Rectal smooth muscle tissue (tissue), 1 donor: Measurements from ENCODE around the gene GALM.
"Not testable (repeated sequence)": the region's sequence is repeated elsewhere in the genome, so short reads cannot be mapped to it uniquely, and the experiment has no call there.

ENCODE experiments used
- H3K27ac ChIP-seq: one replicate; pipeline ENCODE4 v1.7.0; 2013; ENCODE audit warnings: low read depth, low read length, inconsistent platforms
- H3K27me3 ChIP-seq: one replicate; pipeline ENCODE4 v1.7.0; 2013; ENCODE audit warnings: low read length; ENCODE audit not compliant: control insufficient read depth, insufficient read depth
- H3K36me3 ChIP-seq: one replicate; pipeline ENCODE4 v1.7.0; 2013; ENCODE audit warnings: low read length; ENCODE audit not compliant: control insufficient read depth, insufficient read depth
- H3K4me1 ChIP-seq: one replicate; pipeline ENCODE4 v1.7.0; 2013; ENCODE audit warnings: low read length; ENCODE audit not compliant: control insufficient read depth, insufficient read depth
- H3K4me3 ChIP-seq: one replicate; pipeline ENCODE4 v1.7.0; 2013; ENCODE audit warnings: low read length
- H3K9ac ChIP-seq: one replicate; pipeline ENCODE4 v1.7.0; 2013; ENCODE audit warnings: low read length

Gene GALM

DNA sequence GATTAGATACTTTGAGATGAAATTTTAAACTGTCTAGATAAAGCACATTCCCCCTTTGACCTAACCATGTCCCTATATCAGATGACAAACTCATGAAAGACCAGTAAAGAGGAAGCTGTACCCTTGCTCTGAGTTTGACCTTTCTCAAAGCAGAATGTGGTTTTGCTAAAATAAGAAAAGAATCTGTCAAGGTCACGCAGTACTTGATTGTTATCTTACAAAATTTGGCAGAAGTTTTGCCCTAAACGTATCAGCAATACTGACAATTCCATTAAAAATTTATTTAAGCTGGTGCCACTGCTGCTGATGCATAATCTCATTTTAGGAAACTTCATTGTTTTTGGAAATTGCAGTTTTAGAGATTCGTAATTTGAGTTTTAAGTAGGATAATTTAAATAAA is 31.2 kb upstream of the GALM start:
- H3K4me3 ChIP-seq, result no peak overlapping the region
- H3K36me3 ChIP-seq, result no peaks in the 10 kb centered on the region
- H3K4me1 ChIP-seq, result no peaks in the 10 kb centered on the region
- H3K27ac ChIP-seq, result no peak overlapping the region
- H3K27me3 ChIP-seq, result no peaks in the 10 kb centered on the region
- H3K9ac ChIP-seq, result no peak overlapping the region

DNA sequence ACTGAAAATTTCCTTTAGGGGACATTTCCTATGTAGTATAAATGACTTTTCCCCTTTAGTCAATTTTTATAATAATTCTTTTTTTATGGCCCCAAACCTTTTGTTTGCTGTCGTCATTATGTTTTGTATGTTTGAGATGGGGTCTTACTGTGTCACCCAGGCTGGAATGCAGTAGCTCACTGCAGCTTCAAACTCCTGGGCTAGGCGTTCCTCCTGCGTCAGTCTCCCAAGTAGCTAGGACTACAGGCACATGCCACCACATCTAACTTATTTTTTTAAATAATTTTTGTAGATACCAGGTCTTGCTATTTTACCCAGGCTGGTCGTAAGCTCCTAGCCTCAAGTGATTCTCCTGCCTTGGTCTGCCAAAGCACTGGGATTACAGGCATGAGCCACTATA is 30.8 kb upstream of the GALM start:
- no peak overlapping the region for H3K4me3 ChIP-seq
- no peak overlapping the region for H3K27ac ChIP-seq
- H3K36me3 ChIP-seq, result no peaks in the 10 kb centered on the region
- no peaks in the 10 kb centered on the region for H3K4me1 ChIP-seq
- no peaks in the 10 kb centered on the region for H3K27me3 ChIP-seq
- no peak overlapping the region for H3K9ac ChIP-seq

DNA sequence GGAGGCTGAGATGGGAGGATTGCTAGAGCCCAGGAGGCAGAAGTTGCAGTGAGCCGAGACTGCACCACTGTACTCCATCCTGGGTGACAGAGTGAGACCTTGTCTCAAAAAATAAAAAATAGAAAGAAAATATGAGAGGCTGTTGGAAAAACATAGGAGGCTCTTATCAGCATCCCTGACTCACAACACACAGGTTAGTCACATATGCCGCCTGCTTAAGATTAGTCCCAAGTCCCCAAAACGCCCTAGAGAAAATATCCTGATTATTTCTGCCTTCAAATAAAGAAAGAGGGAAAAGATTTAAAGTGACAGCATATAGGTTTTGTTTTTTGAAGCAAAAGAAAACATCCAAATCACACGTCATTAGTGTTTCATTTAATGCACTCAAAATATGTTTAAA is 29.8 kb upstream of the GALM start:
- Histone ChIP-seq H3K27me3 (no peaks in the 10 kb centered on the region), H3K4me1 (no peaks in the 10 kb centered on the region), H3K27ac (no peak overlapping the region), H3K9ac (no peak overlapping the region), H3K36me3 (no peaks in the 10 kb centered on the region), H3K4me3 (no peak overlapping the region)

DNA sequence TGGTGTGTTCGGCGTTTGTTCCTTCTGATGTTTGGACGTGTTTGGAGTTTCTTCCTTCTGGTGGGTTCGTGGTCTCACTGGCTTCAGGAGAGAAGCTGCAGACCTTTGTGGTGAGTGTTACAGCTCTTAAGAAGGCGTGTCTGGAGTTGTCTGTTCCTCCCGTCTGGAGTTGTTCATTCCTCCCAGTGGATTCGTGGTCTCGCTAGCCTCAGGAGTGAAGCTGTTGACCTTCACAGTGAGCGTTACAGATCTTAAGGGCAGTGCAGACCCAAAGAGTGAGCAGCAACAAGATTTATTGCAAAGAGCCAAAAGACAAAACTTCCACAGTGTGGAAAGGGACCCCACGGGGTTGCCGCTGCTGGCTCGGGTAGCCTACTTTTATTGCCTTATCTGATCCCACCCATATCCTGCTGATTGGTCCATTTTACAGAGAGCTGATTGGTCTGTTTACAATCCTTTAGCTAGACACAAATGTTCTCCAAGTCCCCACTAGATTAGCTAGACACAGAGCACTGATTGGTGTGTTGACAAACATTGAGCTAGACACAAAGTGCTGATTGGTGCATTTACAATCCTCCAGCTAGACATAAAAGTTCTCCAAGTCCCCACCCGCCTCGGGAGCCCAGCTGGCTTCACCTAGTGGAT is 23.4 kb upstream of the GALM start:
- not testable (repeated sequence) for H3K36me3 ChIP-seq, H3K27me3 ChIP-seq, H3K4me3 ChIP-seq, H3K4me1 ChIP-seq, H3K9ac ChIP-seq, H3K27ac ChIP-seq

DNA sequence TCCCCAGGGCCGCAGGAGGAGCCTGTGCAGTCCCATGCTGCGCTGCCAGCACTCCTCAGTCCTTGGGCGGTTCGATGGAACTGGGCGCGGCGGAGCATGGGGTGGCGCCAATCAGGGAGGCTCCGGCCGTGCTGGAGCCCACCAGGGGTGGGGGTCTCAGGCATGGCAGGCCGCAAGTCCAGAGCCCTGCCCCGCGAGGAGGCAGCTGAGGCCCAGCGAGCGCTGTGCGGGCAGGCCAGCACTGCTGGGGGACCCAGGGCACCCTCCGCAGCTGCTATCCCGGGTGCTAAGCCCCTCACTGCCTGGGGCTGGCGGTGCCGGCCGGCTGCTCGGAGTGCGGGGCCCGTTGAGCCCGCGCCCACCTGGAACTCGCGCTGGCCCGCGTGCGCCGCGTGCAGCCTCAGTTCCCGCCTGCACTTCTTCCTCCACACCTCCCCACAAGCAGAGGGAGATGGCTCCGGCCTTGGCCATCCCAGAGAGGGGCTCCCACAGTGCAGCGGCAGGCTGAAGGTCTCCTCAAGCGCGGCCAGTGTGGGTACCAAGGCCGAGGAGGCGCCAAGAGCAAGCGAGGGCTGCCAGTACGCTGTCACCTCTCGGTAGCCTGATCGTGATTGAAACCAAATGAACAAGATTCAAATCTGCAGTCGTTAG is 22.8 kb upstream of the GALM start:
- Histone ChIP-seq H3K36me3 (no peaks in the 10 kb centered on the region), H3K4me1 (no peaks in the 10 kb centered on the region), H3K27ac (no peak overlapping the region), H3K9ac (no peak overlapping the region), H3K4me3 (no peak overlapping the region), H3K27me3 (no peaks in the 10 kb centered on the region)

DNA sequence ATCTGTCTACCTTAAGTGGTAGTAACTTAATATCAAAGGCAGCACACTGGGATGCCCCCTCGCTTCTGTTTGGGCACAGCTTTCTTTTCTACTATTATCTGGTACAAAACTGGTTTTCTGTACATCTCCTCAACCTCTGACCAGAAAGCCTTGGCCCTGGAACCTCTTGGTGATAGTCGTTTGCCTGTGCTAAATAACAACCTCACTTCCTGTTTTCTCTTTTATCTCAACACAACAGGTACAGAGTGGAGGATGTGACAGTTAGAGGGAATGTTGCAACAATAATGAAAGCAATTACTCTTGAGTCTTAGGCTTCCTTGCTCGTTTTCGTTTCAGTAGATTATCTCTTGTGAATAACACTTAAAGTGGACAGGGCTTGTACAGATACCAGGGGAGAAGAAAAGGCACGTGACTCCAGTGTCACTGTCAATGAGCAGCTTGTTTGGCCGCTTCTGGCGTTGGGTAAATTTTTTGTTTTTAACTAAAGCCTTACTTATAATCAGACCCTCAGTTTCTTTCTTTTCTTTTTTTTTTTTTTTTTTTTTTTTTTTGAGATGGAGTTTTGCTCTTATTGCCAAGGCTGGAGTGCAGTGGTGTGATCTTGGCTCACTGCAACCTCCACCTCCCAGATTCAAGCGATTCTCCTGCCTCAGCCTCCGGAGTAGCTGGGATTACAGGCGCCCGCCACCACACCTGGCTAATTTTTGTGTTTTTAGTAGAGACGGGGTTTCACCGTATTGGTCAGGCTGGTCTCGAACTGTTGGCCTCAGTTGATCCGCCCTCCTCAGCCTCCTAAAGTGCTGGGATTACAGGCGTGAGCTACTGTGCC is 22.0 kb upstream of the GALM start:
- H3K27ac ChIP-seq, H3K4me3 ChIP-seq: not testable (repeated sequence)

DNA sequence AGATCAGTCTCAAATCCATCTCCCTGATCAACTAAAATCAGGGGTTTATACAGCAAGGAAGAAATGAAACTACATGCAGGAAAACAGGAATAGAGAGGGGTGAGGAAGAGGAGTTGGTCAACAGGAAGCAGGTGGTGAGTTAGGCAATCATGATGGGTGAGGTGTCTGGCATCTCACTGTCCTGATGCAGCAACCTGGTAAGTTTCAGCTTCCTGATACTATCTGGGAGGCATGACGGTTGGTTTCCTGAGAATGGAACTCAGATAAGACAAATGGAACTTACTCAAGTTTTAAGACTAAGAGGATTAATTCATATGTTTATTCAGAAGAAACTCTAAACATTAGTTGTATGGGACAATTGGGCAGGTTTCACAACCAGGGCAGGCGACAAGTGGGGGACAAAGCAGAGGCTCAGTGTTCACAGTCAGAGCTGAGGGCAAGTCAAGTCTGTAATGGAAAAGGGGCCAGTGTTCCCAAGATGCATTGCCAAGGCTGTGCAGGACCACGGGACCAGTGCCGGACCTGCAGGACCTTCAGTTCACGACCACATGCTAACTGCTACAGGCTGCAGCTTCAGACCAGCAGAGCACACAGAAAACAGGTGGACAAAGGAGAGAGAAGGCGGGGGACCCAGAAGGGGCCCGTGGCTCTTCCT is 17.7 kb upstream of the GALM start:
- H3K4me1 ChIP-seq, result no peaks in the 10 kb centered on the region
- H3K27ac ChIP-seq, result no peak overlapping the region
- H3K9ac ChIP-seq, result no peak overlapping the region
- no peak overlapping the region for H3K4me3 ChIP-seq
- no peaks in the 10 kb centered on the region for H3K36me3 ChIP-seq
- H3K27me3 ChIP-seq, result no peaks in the 10 kb centered on the region

More for the DNA sequence above, 22.0 kb upstream of the GALM start:
- H3K9ac ChIP-seq, H3K4me1 ChIP-seq, H3K36me3 ChIP-seq, H3K27me3 ChIP-seq: not testable (repeated sequence)

DNA sequence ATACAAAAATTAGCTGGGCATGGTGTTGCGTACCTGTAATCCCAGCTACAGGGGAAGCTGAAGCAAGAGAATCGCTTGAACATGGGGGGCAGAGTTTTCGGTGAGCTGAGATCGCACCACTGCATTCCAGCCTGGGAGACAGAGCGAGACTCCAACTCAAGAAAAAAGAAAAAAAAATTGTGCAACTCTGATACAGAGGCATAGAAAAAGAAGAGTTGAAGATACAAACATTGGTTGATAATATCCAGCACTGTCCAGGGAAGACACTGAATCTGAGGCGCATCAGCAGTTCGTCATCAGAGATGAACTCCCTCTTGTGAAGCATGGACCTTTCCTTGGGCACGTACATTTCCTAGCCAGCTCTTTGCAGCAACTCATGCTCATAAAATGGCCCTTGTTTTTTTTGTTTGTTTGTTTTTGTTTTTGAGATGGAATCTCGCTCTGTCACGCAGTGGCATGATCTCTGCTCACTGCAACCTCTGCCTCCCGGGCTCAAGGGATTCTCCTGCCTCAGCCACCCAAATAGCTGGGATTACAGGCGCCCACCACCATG is 16.7 kb upstream of the GALM start:
- H3K27me3 ChIP-seq, result no peaks in the 10 kb centered on the region
- H3K27ac ChIP-seq, result no peak overlapping the region
- H3K36me3 ChIP-seq, result no peaks in the 10 kb centered on the region
- H3K9ac ChIP-seq, result no peak overlapping the region
- H3K4me1 ChIP-seq, result no peaks in the 10 kb centered on the region
- H3K4me3 ChIP-seq, result no peak overlapping the region

DNA sequence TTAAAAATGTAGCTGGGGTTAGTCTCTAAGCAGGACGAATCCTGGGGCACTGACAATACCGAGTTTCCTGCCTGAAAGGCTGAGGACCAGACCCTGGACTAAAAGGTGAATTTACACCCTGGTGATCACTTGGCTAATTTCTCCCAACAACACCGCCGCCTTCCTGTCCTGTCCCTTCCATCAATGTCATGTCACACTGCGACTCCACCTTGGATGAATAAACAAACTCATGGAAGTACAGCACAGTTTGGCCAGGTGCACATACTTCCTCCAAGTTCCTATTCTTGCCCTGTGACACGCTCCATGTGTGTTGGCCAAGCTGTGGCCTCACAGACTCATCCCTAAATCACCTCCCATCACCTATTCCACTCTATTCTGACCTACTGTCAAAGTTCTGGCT is 15.9 kb upstream of the GALM start:
- H3K9ac ChIP-seq, result no peak overlapping the region
- H3K4me1 ChIP-seq, result no peaks in the 10 kb centered on the region
- no peak overlapping the region for H3K4me3 ChIP-seq
- no peak overlapping the region for H3K27ac ChIP-seq
- no peaks in the 10 kb centered on the region for H3K36me3 ChIP-seq
- no peaks in the 10 kb centered on the region for H3K27me3 ChIP-seq

DNA sequence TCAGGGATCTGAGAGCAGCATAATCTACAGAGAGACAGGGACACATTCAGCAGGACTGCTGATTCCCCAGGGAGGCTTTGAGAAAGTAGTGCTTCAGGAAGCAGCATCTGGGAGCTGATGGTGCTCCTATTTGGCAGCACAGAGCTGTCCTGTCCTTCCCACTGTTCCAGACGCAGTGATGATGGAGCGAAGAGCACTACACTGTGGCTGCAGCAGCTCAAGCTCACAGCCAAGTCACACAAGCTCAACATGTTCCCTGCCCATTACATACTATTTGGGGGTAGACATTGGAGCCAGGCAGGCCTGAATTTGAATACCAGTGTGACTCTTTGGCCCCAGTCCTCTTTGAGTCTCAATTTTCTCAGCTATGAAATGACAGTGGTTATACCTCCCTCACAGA is 15.2 kb upstream of the GALM start:
- no peaks in the 10 kb centered on the region for H3K36me3 ChIP-seq
- H3K4me3 ChIP-seq, result no peak overlapping the region
- no peak overlapping the region for H3K9ac ChIP-seq
- H3K27ac ChIP-seq, result no peak overlapping the region
- no peaks in the 10 kb centered on the region for H3K27me3 ChIP-seq
- no peaks in the 10 kb centered on the region for H3K4me1 ChIP-seq

DNA sequence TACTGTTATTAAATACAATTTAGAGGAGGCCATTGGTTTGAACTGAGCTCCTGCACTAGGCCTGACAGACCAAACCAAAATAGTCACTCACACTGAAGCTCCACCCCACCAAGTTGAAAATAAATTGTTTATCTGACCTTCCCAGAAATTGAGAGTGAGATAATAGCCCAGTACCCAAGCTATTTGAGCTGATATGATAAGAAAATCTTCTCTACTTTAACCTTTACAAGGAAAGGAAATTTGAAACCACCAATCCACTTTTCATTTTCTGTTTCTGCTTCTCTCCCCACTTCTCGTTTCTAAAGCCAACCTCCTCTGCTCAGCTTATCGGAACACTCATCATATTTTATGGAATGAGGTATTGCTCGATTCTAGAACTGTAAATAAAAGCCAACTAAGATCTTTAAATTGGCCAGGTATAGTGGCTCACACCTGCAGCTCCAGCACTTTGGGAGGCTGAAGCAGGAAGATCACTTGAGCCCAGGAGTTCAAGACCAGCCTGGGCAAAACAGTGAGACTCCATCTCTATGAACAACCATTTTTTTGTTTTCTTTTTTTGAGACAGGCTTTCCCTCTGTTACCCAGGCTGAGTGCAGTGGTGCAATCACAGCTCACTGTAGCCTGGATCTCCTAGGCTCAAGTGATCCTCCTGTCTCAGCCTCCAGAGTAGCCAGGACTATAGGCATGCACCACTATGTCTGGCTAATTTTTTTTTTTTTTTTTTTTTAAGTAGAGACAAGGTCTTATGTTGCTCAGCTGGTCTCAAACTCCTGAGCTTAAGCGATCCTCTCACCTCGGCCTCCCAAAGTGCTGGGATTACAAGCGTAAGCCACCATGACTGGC is 13.3 kb upstream of the GALM start:
- H3K27ac ChIP-seq, result no peak overlapping the region
- H3K4me1 ChIP-seq, result no peaks in the 10 kb centered on the region
- H3K9ac ChIP-seq, result no peak overlapping the region
- H3K4me3 ChIP-seq, result no peak overlapping the region
- H3K36me3 ChIP-seq, result no peaks in the 10 kb centered on the region
- H3K27me3 ChIP-seq, result no peaks in the 10 kb centered on the region

DNA sequence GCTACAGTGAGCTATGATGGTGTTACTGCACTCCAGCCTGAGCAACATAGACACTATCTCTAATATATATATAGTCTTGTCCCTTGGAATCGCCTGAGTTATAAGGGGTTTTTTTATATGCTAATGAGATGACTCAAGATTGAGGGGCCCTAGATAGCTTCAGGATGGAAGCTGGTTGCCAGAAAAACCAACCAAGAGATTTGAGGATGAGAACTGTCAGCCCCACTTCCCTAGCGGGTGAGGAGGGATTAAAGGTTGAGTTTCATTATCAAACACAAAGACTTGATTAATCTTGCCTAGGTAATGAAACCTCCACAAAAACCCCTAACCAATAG is 12.6 kb upstream of the GALM start:
- no peak overlapping the region for H3K4me3 ChIP-seq
- no peak overlapping the region for H3K9ac ChIP-seq
- H3K27ac ChIP-seq, result no peak overlapping the region
- no peaks in the 10 kb centered on the region for H3K4me1 ChIP-seq
- H3K36me3 ChIP-seq, result no peaks in the 10 kb centered on the region
- H3K27me3 ChIP-seq, result no peaks in the 10 kb centered on the region
